CD4-positive, alpha-beta T cell (primary cell): ENCODE results near the gene NR1I3. TPM values are rescaled to one million over a fixed set of nuclear protein-coding genes. Genes with fewer than 3 reads are reported as not detected.

Experiments
- ATAC-seq: fragments of 200-7000 bp; cut with Tn5 transposase; one replicate; pipeline ENCODE4 v1.10.0; 2022; ENCODE audit warnings: mild to moderate bottlenecking; ENCODE audit not compliant: poor library complexity
- CTCF ChIA-PET: fragments of 350-600 bp; sonication (Branson Sonifier 250); formaldehyde crosslinking; loops from one replicate; lab custom pipeline; 2021; ENCODE audit warnings: antibody characterized with exemption, inconsistent platforms; lab: Charles Lee
- POLR2A ChIA-PET: fragments of 350-600 bp; sonication (Branson Sonifier 250); formaldehyde crosslinking; loops from one replicate; lab custom pipeline; 2021; ENCODE audit warnings: antibody characterized with exemption, inconsistent platforms; lab: Charles Lee
- DNase-seq, 14 experiments: peaks; one replicate each; pipeline ENCODE4 v3.0.0-alpha.2; 2013 to 2020; ENCODE audit warnings: mixed read lengths in 2 of 14
- H3K27ac ChIP-seq, 2 donors: one replicate each; pipeline versions ENCODE4 v1.5.1 to v1.7.0; 2013; ENCODE audit warnings: low read length in 2 of 2, low read depth in 1 of 2, mild to moderate bottlenecking in 1 of 2
- H3K27me3 ChIP-seq, 2 experiments: 1 replicate in 1 of 2; 2 replicates in 1 of 2; pipeline versions ENCODE4 v1.6.1 to v1.7.0; 2013; ENCODE audit warnings: low read length in 2 of 2, control low read depth in 1 of 2, mild to moderate bottlenecking in 1 of 2, moderate library complexity in 1 of 2; ENCODE audit not compliant: insufficient read depth in 2 of 2, control insufficient read depth in 1 of 2
- H3K36me3 ChIP-seq: one replicate; pipeline ENCODE4 v1.6.1; 2013; ENCODE audit warnings: low read length, control low read depth; ENCODE audit not compliant: insufficient read depth
- H3K4me1 ChIP-seq: one replicate; pipeline ENCODE4 v1.6.1; 2013; ENCODE audit warnings: low read length, control low read depth; ENCODE audit not compliant: insufficient read depth
- H3K4me3 ChIP-seq: one replicate; pipeline ENCODE4 v1.5.1; 2013; ENCODE audit warnings: mild to moderate bottlenecking, low read length, moderate library complexity
- H3K9me3 ChIP-seq, 2 experiments: 1 replicate in 1 of 2; 2 replicates in 1 of 2; pipeline versions ENCODE4 v1.6.1 to v1.7.0; 2013; ENCODE audit warnings: low read length in 2 of 2, mild to moderate bottlenecking in 2 of 2, control low read depth in 1 of 2, moderate library complexity in 1 of 2; ENCODE audit not compliant: control insufficient read depth in 1 of 2, insufficient read depth in 1 of 2
- H3K27ac Mint-ChIP-seq: one replicate; pipeline ENCODE4 v1.8.0; 2020; ENCODE audit warnings: mixed read lengths
- H3K27me3 Mint-ChIP-seq: one replicate; pipeline ENCODE4 v1.8.0; 2021; ENCODE audit warnings: mixed read lengths
- H3K36me3 Mint-ChIP-seq: one replicate; pipeline ENCODE4 v1.8.0; 2021; ENCODE audit warnings: low read depth, mixed read lengths
- H3K4me1 Mint-ChIP-seq: one replicate; pipeline ENCODE4 v1.8.0; 2021; ENCODE audit warnings: low read depth, mixed read lengths
- H3K4me3 Mint-ChIP-seq: one replicate; pipeline ENCODE4 v1.8.0; 2020; ENCODE audit warnings: mild to moderate bottlenecking, mixed read lengths
- H3K9me3 Mint-ChIP-seq: one replicate; pipeline ENCODE4 v1.8.0; 2020; ENCODE audit warnings: mixed read lengths
- intact Hi-C, 2 experiments: fragments of 100-400 bp; cut with DNase I in 1 of 2; cut with micrococcal nuclease in 1 of 2; formaldehyde crosslinking; loops; one replicate each; pipeline versions ENCODE4 v1.15.1 to v1.9.0; 2023 to 2025; cut with DNase I, micrococcal nuclease
- total RNA-seq, 174 experiments: library from RNA in 2 of 174; stranded (reverse) in 2 of 174; gene quantifications; one replicate each; pipeline ENCODE4 v1.2.3 and lab custom pipeline; 2021 to 2026
- TF ChIP-seq, protein P1 (sequence below): fragments of 200-600 bp; IDR thresholded peaks from one replicate; pipeline ENCODE4 v1.8.0; 2022; ENCODE audit warnings: antibody characterized with exemption, mild to moderate bottlenecking

Gene NR1I3
- total RNA-seq, 2 experiments from 2014 or later = not detected

DNA sequence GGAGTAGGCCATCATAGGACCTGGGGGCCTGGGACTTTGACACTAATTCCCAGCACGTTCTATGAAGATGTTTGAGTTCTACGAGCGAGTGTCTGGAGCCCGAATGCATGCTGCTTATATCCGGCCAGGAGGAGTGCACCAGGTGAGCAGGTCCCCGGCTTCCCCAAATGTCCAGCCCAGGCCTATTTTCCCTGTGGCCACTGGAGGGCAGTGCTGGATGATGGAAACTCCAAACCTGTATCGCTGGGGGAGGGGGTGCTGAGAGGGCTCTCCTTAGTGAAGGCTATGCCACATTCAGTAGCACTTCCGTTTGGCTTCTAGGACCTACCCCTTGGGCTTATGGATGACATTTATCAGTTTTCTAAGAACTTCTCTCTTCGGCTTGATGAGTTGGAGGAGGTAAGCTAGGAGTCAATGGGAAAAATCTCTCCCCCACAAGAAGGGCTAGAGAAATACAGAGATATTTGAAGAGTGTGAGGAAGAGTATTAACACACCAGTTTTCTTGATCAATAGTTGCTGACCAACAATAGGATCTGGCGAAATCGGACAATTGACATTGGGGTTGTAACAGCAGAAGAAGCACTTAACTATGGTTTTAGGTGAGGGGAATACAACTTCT lies 28.1 kb downstream of the NR1I3 start:
- no peaks in the 10 kb centered on the region for H3K9me3 ChIP-seq
- ChIA-PET CTCF (interaction anchor here (1.3 to 3.0 kb wide), 3 partner anchors 11 to 16 kb away, joined by 3 to 13 read pairs (median 4); partner anchors contain the start of genes APOA2 and TOMM40L), POLR2A (interaction anchor here (1.6 to 2.4 kb wide), 3 partner anchors 8 to 28 kb away, joined by 5 to 20 read pairs (median 10); partner anchors contain the start of genes NDUFS2 and TOMM40L)
- H3K4me1 Mint-ChIP-seq = peaks cover 39% of the 10 kb centered on the region
- intact Hi-C loops = loop anchor here (1.0 to 5.0 kb wide), 2 partner anchors 15 to 172 kb away; no protein-coding TSS in a partner anchor
- H3K4me3 Mint-ChIP-seq = no peak overlapping the region
- no peaks in the 10 kb centered on the region for H3K27me3 Mint-ChIP-seq
- H3K4me1 ChIP-seq = peaks cover 22% of the 10 kb centered on the region
- no peaks in the 10 kb centered on the region for H3K9me3 Mint-ChIP-seq
- H3K36me3 ChIP-seq = peaks cover 97% of the 10 kb centered on the region
- ATAC-seq (peak; percentile 98), DNase-seq (peak; percentile 55 to 87 (median 66))
- no peak overlapping the region for H3K4me3 ChIP-seq
- H3K27me3 ChIP-seq = no peaks in the 10 kb centered on the region
- TF ChIP-seq, protein P1, sequence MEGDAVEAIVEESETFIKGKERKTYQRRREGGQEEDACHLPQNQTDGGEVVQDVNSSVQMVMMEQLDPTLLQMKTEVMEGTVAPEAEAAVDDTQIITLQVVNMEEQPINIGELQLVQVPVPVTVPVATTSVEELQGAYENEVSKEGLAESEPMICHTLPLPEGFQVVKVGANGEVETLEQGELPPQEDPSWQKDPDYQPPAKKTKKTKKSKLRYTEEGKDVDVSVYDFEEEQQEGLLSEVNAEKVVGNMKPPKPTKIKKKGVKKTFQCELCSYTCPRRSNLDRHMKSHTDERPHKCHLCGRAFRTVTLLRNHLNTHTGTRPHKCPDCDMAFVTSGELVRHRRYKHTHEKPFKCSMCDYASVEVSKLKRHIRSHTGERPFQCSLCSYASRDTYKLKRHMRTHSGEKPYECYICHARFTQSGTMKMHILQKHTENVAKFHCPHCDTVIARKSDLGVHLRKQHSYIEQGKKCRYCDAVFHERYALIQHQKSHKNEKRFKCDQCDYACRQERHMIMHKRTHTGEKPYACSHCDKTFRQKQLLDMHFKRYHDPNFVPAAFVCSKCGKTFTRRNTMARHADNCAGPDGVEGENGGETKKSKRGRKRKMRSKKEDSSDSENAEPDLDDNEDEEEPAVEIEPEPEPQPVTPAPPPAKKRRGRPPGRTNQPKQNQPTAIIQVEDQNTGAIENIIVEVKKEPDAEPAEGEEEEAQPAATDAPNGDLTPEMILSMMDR = peak; percentile 84
- H3K27ac ChIP-seq = no peak overlapping the region
- peak overlapping the region; percentile 12 for H3K27ac Mint-ChIP-seq
- H3K36me3 Mint-ChIP-seq = peaks cover 90% of the 10 kb centered on the region

DNA sequence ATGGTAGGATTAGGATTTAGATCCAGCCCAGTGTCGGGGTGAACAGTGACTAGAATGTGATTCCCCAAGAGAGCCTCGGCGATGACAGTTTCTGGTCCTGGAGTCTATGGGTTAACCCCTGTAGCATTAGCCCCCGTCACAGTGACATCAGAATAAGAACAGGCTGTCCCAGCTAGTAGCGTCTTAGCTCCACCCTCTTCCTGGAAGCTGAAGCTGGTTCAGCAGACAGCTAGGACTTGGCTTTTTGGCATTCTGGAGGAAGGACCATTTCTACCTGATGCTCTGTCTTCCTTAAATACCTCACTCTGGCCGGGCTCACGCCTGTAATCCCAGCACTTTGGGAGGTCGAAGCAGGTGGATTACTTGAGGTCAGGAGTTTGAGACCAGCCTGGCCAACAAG lies 30.8 kb downstream of the NR1I3 start:
- H3K27ac Mint-ChIP-seq = no peak overlapping the region
- no peaks in the 10 kb centered on the region for H3K27me3 Mint-ChIP-seq
- peaks cover 83% of the 10 kb centered on the region for H3K36me3 Mint-ChIP-seq
- H3K36me3 ChIP-seq = peaks cover 85% of the 10 kb centered on the region
- CTCF ChIA-PET = interaction anchor here (1.1 to 2.6 kb wide), 3 partner anchors 18 to 107 kb away, joined by 3 to 14 read pairs (median 3); partner anchors contain the start of genes SDHC and TOMM40L
- DNase-seq (no peak), ATAC-seq (no peak)
- intact Hi-C loops = no loop called here
- H3K27ac ChIP-seq = no peak overlapping the region
- no peaks in the 10 kb centered on the region for H3K9me3 Mint-ChIP-seq
- H3K4me3 ChIP-seq = no peak overlapping the region
- no peaks in the 10 kb centered on the region for H3K27me3 ChIP-seq
- POLR2A ChIA-PET = interaction anchor here (1.3 kb wide), 1 partner anchor 9 kb away, joined by 3 read pairs; no protein-coding TSS in a partner anchor
- no peaks in the 10 kb centered on the region for H3K9me3 ChIP-seq
- TF ChIP-seq, protein P1 = no peak
- H3K4me3 Mint-ChIP-seq = no peak overlapping the region
- peaks cover 61% of the 10 kb centered on the region for H3K4me1 Mint-ChIP-seq
- H3K4me1 ChIP-seq = peaks cover 32% of the 10 kb centered on the region

DNA sequence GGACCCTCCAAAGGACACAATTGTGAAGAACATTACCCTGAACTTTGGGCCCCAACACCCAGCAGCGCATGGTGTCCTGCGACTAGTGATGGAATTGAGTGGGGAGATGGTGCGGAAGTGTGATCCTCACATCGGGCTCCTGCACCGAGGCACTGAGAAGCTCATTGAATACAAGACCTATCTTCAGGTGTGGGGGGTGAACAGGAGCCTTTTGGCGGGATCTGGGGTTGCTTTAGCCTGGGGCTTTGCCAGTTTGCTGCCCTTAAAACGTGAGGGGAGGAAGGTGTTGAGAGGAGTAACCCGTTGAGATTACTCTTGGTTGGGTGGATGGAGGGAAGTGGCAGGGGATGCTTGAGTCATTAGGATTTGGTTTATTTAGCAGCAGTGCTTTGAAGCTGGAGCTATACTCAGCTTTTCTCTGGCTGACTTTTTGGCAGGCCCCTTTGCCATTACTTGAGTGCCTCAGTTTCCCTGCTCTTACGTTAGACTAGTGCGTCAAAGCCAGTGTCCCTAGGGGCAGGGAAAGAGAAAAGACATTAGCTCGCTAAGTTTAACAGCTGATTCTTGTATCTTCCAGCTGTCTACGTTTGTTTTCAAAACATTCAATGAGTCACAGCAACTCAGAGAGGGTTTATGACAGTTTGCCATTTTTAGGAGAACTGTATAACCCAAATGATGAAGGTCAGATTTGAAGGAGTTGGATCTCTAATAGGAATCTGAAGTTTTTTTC lies 31.4 kb downstream of the NR1I3 start:
- POLR2A ChIA-PET = interaction anchor here (0.7 to 1.9 kb wide), 4 partner anchors 10 to 53 kb away, joined by 3 to 5 read pairs (median 3); partner anchors contain the start of genes TOMM40L and UFC1
- Histone ChIP-seq H3K4me1 (peaks cover 37% of the 10 kb centered on the region), H3K27ac (no peak overlapping the region), H3K36me3 (peaks cover 79% of the 10 kb centered on the region), H3K4me3 (no peak overlapping the region), H3K9me3 (no peaks in the 10 kb centered on the region), H3K27me3 (no peaks in the 10 kb centered on the region)
- Mint-ChIP-seq H3K27ac (no peak overlapping the region), H3K27me3 (no peaks in the 10 kb centered on the region), H3K9me3 (no peaks in the 10 kb centered on the region), H3K4me1 (peaks cover 67% of the 10 kb centered on the region), H3K36me3 (peaks cover 80% of the 10 kb centered on the region), H3K4me3 (no peak overlapping the region)
- ATAC-seq = no peak
- TF ChIP-seq, protein P1 = no peak
- intact Hi-C loops = no loop called here
- DNase-seq = no peak
- CTCF ChIA-PET = interaction anchor here (1.1 to 2.6 kb wide), 4 partner anchors 19 to 108 kb away, joined by 3 to 14 read pairs (median 3); partner anchors contain the start of genes SDHC and TOMM40L
